ENCODE results near the gene ICAM3. TPM values are rescaled to one million over a fixed set of nuclear protein-coding genes. Genes with fewer than 3 reads are reported as not detected.

ICAM3 gene
- total and polyA plus RNA-seq, 10 of the 15 experiments (the other 5 are each of a cell fraction or from before 2014, with no cell fraction given): 5.5 to 152 (median 90.7) TPM

DNA sequence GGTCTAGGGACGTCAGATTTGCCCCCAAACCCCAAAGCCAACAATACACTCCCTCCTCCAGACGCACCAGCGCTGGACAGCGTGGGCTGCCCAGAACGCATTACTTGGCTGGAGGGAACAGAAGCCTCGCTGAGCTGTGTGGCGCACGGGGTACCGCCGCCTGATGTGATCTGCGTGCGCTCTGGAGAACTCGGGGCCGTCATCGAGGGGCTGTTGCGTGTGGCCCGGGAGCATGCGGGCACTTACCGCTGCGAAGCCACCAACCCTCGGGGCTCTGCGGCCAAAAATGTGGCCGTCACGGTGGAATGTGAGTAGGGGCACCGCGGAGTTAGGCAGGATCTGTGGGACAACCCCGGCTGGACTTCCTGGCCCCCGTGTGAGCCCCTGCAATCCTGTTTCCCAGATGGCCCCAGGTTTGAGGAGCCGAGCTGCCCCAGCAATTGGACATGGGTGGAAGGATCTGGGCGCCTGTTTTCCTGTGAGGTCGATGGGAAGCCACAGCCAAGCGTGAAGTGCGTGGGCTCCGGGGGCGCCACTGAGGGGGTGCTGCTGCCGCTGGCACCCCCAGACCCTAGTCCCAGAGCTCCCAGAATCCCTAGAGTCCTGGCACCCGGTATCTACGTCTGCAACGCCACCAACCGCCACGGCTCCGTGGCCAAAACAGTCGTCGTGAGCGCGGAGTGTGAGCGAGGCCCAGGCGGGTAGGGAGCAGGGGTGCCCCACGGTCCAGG lies 45.6 kb downstream of the ICAM3 start:
- peaks cover 3 to 16% of the 10 kb centered on the region in 2 experiments for H3K27me3 ChIP-seq (replicated peaks in 1 of 2; ENCODE audit: control insufficient read depth in 2 of 2, insufficient read depth in 2 of 2, low read length in 1 of 2)
- H3K27ac ChIP-seq (ENCODE audit: control insufficient read depth, insufficient read depth): no peak overlapping the region
- ChIA-PET CTCF (no interaction called here), RAD21 (ENCODE audit: unreplicated experiment) (no interaction called here), SMC1A (ENCODE audit: uncharacterized antibody, unreplicated experiment) (interaction anchor here (1.2 kb wide), 1 partner anchor 20 kb away, joined by 3 read pairs; no protein-coding TSS in a partner anchor), POLR2A (no interaction called here)
- FAIRE-seq: no peak
- no peaks in the 10 kb centered on the region for H4K20me1 ChIP-seq (ENCODE audit: control insufficient read depth, insufficient read depth)
- intact Hi-C loops (cut with micrococcal nuclease; ENCODE audit: unreplicated experiment) (no loop called here), in situ Hi-C loops (cut with MboI) (no loop called here)
- no peak overlapping the region for H3K9ac ChIP-seq (ENCODE audit: control insufficient read depth, insufficient read depth, low read length)
- no peaks in the 10 kb centered on the region; a peak in 1 of 4 replicates for H3K36me3 ChIP-seq (ENCODE audit: control insufficient read depth in 2 of 2, insufficient read depth in 2 of 2, low read length in 1 of 2)
- H2AFZ ChIP-seq (ENCODE audit: control insufficient read depth, low read depth, low read length): no peak overlapping the region
- no peaks in the 10 kb centered on the region for H3K79me2 ChIP-seq (ENCODE audit: control insufficient read depth, insufficient read depth, low read length)
- DNase-seq (ENCODE audit: low read depth, low spot score): no peak
- no peak overlapping the region for H3K4me3 ChIP-seq
- WGBS (ENCODE audit: insufficient coverage, insufficient replicate concordance, low lambda C conversion rate, missing lambda C conversion rate): 66% methylated on average over 49 of the region's 49 CpGs
- H3K9me3 ChIP-seq (replicated peaks; ENCODE audit: control insufficient read depth, insufficient read depth, low read length): no peaks in the 10 kb centered on the region; the same call in 2 of the 3 replicates
- TF ChIP-seq CREB1 (IDR thresholded peaks at IDR 0.05; ENCODE audit: low read depth): no peak
- no peak for TF ChIP-seq SREBF2 (IDR thresholded peaks at IDR 0.05; ENCODE audit: low read length)
- TF ChIP-seq, protein P1, sequence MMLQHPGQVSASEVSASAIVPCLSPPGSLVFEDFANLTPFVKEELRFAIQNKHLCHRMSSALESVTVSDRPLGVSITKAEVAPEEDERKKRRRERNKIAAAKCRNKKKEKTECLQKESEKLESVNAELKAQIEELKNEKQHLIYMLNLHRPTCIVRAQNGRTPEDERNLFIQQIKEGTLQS (IDR thresholded peaks at IDR 0.05; ENCODE audit: borderline replicate concordance, extremely low read depth, low read depth, low read length): no peak
- ATAC-seq: no peak
- no peak overlapping the region for H3K4me2 ChIP-seq (ENCODE audit: control insufficient read depth, insufficient read depth)
- peaks cover 39% of the 10 kb centered on the region for H3K4me1 ChIP-seq (ENCODE audit: control insufficient read depth, insufficient read depth, low read length)
- no TSS peak for BruUV-seq (replicated peaks)

DNA sequence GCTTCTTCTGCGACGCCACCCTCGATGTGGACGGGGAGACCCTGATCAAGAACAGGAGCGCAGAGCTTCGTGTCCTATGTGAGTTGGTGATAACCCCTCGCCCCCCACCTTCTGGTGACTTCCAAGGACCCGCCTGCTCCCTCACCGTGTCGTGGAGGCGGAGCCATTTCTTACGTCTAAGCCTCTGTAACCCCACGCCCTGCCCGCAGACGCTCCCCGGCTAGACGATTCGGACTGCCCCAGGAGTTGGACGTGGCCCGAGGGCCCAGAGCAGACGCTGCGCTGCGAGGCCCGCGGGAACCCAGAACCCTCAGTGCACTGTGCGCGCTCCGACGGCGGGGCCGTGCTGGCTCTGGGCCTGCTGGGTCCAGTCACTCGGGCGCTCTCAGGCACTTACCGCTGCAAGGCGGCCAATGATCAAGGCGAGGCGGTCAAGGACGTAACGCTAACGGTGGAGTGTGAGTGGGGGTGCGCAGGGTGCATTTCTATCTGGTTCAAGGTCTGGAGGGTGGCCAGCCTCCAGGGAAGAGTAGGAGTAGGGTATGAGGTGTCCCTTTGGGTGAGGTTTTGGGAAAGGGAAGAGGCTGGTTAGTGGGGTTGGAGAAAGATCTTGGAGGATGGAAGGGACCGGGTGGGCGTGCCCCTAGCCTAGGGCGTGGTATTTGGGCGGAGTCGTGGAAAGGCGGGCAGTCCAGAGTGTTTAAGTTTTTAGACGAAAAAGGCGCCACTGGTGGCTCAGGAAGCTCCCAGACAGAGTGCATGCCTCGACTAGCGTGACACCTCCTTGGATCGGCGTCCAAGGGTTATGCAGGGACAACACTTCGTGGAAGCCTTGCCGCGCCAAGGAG lies 46.4 kb downstream of the ICAM3 start:
- H3K27ac ChIP-seq (ENCODE audit: control insufficient read depth, insufficient read depth): no peak overlapping the region
- intact Hi-C loops (cut with micrococcal nuclease; ENCODE audit: unreplicated experiment): no loop called here
- FAIRE-seq (no peak), DNase-seq (ENCODE audit: low read depth, low spot score) (no peak), ATAC-seq (no peak)
- H3K9me3 ChIP-seq (replicated peaks; ENCODE audit: control insufficient read depth, insufficient read depth, low read length): no peaks in the 10 kb centered on the region; the same call in 2 of the 3 replicates
- peak overlapping the region; percentile 63 for H3K4me3 ChIP-seq
- H3K27me3 ChIP-seq (replicated peaks in 1 of 2; ENCODE audit: control insufficient read depth in 2 of 2, insufficient read depth in 2 of 2, low read length in 1 of 2): peaks cover 3 to 16% of the 10 kb centered on the region in 2 experiments
- in situ Hi-C loops (cut with MboI): no loop called here
- H3K4me1 ChIP-seq (ENCODE audit: control insufficient read depth, insufficient read depth, low read length): peaks cover 46% of the 10 kb centered on the region
- no TSS peak for BruUV-seq (replicated peaks)
- CTCF ChIA-PET: interaction anchor here (0.7 to 1.8 kb wide), 3 partner anchors 18 to 74 kb away, joined by 3 to 7 read pairs (median 5); no protein-coding TSS in a partner anchor
- H4K20me1 ChIP-seq (ENCODE audit: control insufficient read depth, insufficient read depth): no peaks in the 10 kb centered on the region
- POLR2A ChIA-PET: interaction anchor here (0.6 to 1.2 kb wide), 2 partner anchors 13 to 19 kb away, joined by 3 to 4 read pairs; no protein-coding TSS in a partner anchor
- peak overlapping the region; percentile 50; the same call in 1 of the 2 replicates for H2AFZ ChIP-seq (ENCODE audit: control insufficient read depth, low read depth, low read length)
- TF ChIP-seq POLR2AphosphoS5 (IDR thresholded peaks at IDR 0.05; ENCODE audit: low read length): no peak
- no peak for TF ChIP-seq LARP7 (IDR thresholded peaks at IDR 0.05)
- no peak for TF ChIP-seq IKZF1 (conservative IDR thresholded peaks at IDR 0.05)
- TF ChIP-seq EZH2 (IDR thresholded peaks at IDR 0.05; ENCODE audit: borderline replicate concordance, control insufficient read depth, low read depth, low read length): no peak
- no peak for TF ChIP-seq NR2C1 (IDR thresholded peaks at IDR 0.05)
- TF ChIP-seq, protein P2, sequence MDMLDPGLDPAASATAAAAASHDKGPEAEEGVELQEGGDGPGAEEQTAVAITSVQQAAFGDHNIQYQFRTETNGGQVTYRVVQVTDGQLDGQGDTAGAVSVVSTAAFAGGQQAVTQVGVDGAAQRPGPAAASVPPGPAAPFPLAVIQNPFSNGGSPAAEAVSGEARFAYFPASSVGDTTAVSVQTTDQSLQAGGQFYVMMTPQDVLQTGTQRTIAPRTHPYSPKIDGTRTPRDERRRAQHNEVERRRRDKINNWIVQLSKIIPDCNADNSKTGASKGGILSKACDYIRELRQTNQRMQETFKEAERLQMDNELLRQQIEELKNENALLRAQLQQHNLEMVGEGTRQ (IDR thresholded peaks at IDR 0.05; ENCODE audit: borderline replicate concordance, low read depth, low read length): no peak
- no peak for TF ChIP-seq MYB (IDR thresholded peaks at IDR 0.05; ENCODE audit: borderline replicate concordance, low read depth, low read length)
- no peak for TF ChIP-seq DPF2 (IDR thresholded peaks at IDR 0.05)
- TF ChIP-seq BHLHE40 (IDR thresholded peaks at IDR 0.05; ENCODE audit: borderline replicate concordance in 1 of 2, low read depth in 2 of 2, low read length in 1 of 2): no peak
- SMC1A ChIA-PET (ENCODE audit: uncharacterized antibody, unreplicated experiment): interaction anchor here (1.2 to 1.8 kb wide), 2 partner anchors 19 to 22 kb away, joined by 3 to 14 read pairs; partner anchors contain the start of gene ICAM1
- peak overlapping the region; percentile 98 for H3K4me2 ChIP-seq (ENCODE audit: control insufficient read depth, insufficient read depth)
- WGBS (ENCODE audit: insufficient coverage, insufficient replicate concordance, low lambda C conversion rate, missing lambda C conversion rate): 43% methylated on average over 56 of the region's 56 CpGs
- no peaks in the 10 kb centered on the region; a peak in 1 of 4 replicates for H3K36me3 ChIP-seq (ENCODE audit: control insufficient read depth in 2 of 2, insufficient read depth in 2 of 2, low read length in 1 of 2)
- H3K9ac ChIP-seq (ENCODE audit: control insufficient read depth, insufficient read depth, low read length): no peak overlapping the region
- RAD21 ChIA-PET (ENCODE audit: unreplicated experiment): no interaction called here
- no peaks in the 10 kb centered on the region for H3K79me2 ChIP-seq (ENCODE audit: control insufficient read depth, insufficient read depth, low read length)
